Neural progenitor cell (in vitro differentiated cells): ENCODE measurements around the gene BOLA1. TPM values are rescaled to one million over a fixed set of nuclear protein-coding genes. Genes with fewer than 3 reads are reported as not detected.
"Not testable (repeated sequence)": the region's sequence is repeated elsewhere in the genome, so short reads cannot be mapped to it uniquely, and the experiment has no call there.

Experiments used
- DNase-seq: peaks from one replicate; pipeline ENCODE4 v3.0.0-alpha.2; 2016; ENCODE audit warnings: low spot score
- H2AFZ ChIP-seq: fragments of 200-600 bp; sonication (generic); replicated peaks from 2 replicates; pipeline ENCODE4 v1.6.1; 2016; ENCODE audit warnings: antibody characterized with exemption
- H3F3A ChIP-seq: fragments of 200-600 bp; sonication (generic); 2 replicates; pipeline ENCODE4 v1.6.1; 2016; ENCODE audit warnings: antibody characterized with exemption, low read depth
- H3K27ac ChIP-seq: fragments of 200-600 bp; sonication (generic); 2 replicates; pipeline ENCODE4 v1.5.1; 2016; ENCODE audit warnings: mild to moderate bottlenecking
- H3K27me3 ChIP-seq: fragments of 200-600 bp; sonication (generic); 2 replicates; pipeline ENCODE4 v1.6.1; 2016; ENCODE audit warnings: mild to moderate bottlenecking, moderate library complexity
- H3K36me3 ChIP-seq: fragments of 200-600 bp; sonication (generic); 2 replicates; pipeline ENCODE4 v1.5.1; 2016
- H3K4me1 ChIP-seq: fragments of 200-600 bp; sonication (generic); 2 replicates; pipeline ENCODE4 v1.6.1; 2016; ENCODE audit warnings: mixed run types
- H3K4me2 ChIP-seq: fragments of 200-600 bp; sonication (generic); 2 replicates; pipeline ENCODE4 v1.6.1; 2016
- H3K4me3 ChIP-seq: fragments of 200-600 bp; sonication (generic); 2 replicates; pipeline ENCODE4 v1.5.1; 2016
- H3K79me2 ChIP-seq: fragments of 200-600 bp; sonication (generic); 2 replicates; pipeline ENCODE4 v1.6.1; 2016; ENCODE audit warnings: low read depth
- H3K9ac ChIP-seq: fragments of 200-600 bp; sonication (generic); 2 replicates; pipeline ENCODE4 v1.6.1; 2016
- H3K9me3 ChIP-seq: fragments of 200-600 bp; sonication (generic); 2 replicates; pipeline ENCODE4 v1.5.1; 2016; ENCODE audit warnings: low read depth
- H4K20me1 ChIP-seq: fragments of 200-600 bp; sonication (generic); 2 replicates; pipeline ENCODE4 v1.6.1; 2016; ENCODE audit warnings: low read depth
- H3K27ac Mint-ChIP-seq: 3 replicates; pipeline ENCODE4 v1.8.0; 2021; ENCODE audit warnings: mixed read lengths
- H3K27me3 Mint-ChIP-seq: 2 replicates; pipeline ENCODE4 v1.8.0; 2022; ENCODE audit warnings: low read depth, mild to moderate bottlenecking, inconsistent platforms, moderate library complexity, mixed read lengths; ENCODE audit not compliant: insufficient read depth
- H3K36me3 Mint-ChIP-seq: 3 replicates; pipeline ENCODE4 v1.8.0; 2021; ENCODE audit warnings: mixed read lengths
- H3K4me1 Mint-ChIP-seq: 3 replicates; pipeline ENCODE4 v1.8.0; 2021; ENCODE audit warnings: mixed read lengths
- H3K4me3 Mint-ChIP-seq: 3 replicates; pipeline ENCODE4 v1.8.0; 2021; ENCODE audit warnings: mild to moderate bottlenecking, moderate library complexity, mixed read lengths
- H3K9me3 Mint-ChIP-seq: 3 replicates; pipeline ENCODE4 v1.8.0; 2020; ENCODE audit warnings: mixed read lengths
- CTCF ChIP-seq: fragments of 200-600 bp; sonication (generic); IDR thresholded peaks from 2 replicates; pipeline ENCODE4 v1.5.1; 2017; ENCODE audit warnings: antibody characterized with exemption, mild to moderate bottlenecking
- EZH2 ChIP-seq: fragments of 200-600 bp; sonication (generic); IDR thresholded peaks from 2 replicates; pipeline ENCODE4 v1.6.1; 2017; ENCODE audit warnings: antibody characterized with exemption, mild to moderate bottlenecking, moderate library complexity
- EZH2phosphoT487 ChIP-seq: fragments of 200-600 bp; sonication (generic); IDR thresholded peaks from 2 replicates; pipeline ENCODE4 v1.6.1; 2017; ENCODE audit warnings: antibody characterized with exemption
- total RNA-seq: library from RNA; depleted of rRNA; stranded (reverse); fragments of >200 nt; gene quantifications from 2 replicates; pipeline ENCODE4 v1.2.3, GENCODE V29; 2015; ENCODE audit warnings: low replicate concordance

BOLA1 gene
- total RNA-seq, 1 donor from 2014 or later, result 2.4 TPM

- not testable (repeated sequence) for DNase-seq, H3K79me2 ChIP-seq, H3K4me3 ChIP-seq, H3K36me3 Mint-ChIP-seq, H3K9me3 Mint-ChIP-seq, H3K27me3 Mint-ChIP-seq, H3K4me3 Mint-ChIP-seq, H3K4me2 ChIP-seq, H4K20me1 ChIP-seq, H3F3A ChIP-seq, H3K36me3 ChIP-seq, H2AFZ ChIP-seq, H3K27ac Mint-ChIP-seq, H3K9me3 ChIP-seq, H3K9ac ChIP-seq, H3K4me1 Mint-ChIP-seq, H3K27me3 ChIP-seq, H3K4me1 ChIP-seq, H3K27ac ChIP-seq
These were observed 38.5 kb upstream of the BOLA1 start for GRCh38 chr1:149860684-149861496.

DNA sequence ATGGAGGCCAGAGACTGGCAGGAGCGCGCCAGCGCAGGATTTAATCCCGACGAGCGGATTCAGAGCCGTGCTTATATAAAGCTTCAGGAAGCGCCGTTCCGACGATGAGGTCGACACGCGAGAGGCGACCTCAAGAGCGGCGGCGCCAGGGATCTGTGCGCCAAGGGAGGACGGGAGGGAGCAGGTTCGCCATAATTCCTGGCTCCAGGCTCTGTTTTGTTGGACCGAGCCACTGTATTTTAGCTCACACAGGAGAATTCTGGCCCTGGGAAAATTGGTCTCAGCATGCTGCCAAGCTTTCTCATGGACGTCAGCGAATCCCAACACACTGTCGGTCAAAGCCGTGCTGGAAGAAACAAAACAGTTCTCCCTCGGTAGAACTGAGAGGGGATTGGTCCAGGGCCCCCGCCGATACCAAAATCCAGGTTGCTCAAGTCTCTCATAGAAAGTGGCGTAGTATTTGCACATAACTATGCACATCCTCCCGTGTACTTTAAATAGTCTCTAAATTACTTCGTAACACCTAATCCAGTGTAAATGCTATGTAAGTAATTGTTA, 37.8 kb upstream of the BOLA1 start:
- H3K4me1 Mint-ChIP-seq, H3K79me2 ChIP-seq, H3K36me3 Mint-ChIP-seq, H3K9ac ChIP-seq, H3K4me1 ChIP-seq, H3K9me3 Mint-ChIP-seq, H2AFZ ChIP-seq, H3K36me3 ChIP-seq, H3K27ac Mint-ChIP-seq, H3K4me3 ChIP-seq, H3K4me2 ChIP-seq, DNase-seq, H3K27ac ChIP-seq, H3K27me3 Mint-ChIP-seq, H3K4me3 Mint-ChIP-seq, H4K20me1 ChIP-seq, H3K9me3 ChIP-seq, H3F3A ChIP-seq, H3K27me3 ChIP-seq: not testable (repeated sequence)

- H4K20me1 ChIP-seq, H2AFZ ChIP-seq, H3F3A ChIP-seq, H3K4me3 Mint-ChIP-seq, H3K27ac ChIP-seq, H3K79me2 ChIP-seq, H3K4me1 ChIP-seq, H3K36me3 Mint-ChIP-seq, H3K27me3 Mint-ChIP-seq, H3K9me3 ChIP-seq, H3K4me2 ChIP-seq, H3K27me3 ChIP-seq, H3K9ac ChIP-seq, H3K36me3 ChIP-seq, DNase-seq, H3K27ac Mint-ChIP-seq, H3K4me3 ChIP-seq, H3K4me1 Mint-ChIP-seq, H3K9me3 Mint-ChIP-seq: not testable (repeated sequence)
These were observed 32.5 kb upstream of the BOLA1 start for GRCh38 chr1:149866887-149867286.

GRCh38 chr1:149873060-149873459, 26.3 kb upstream of the BOLA1 start:
- not testable (repeated sequence) for H3K27me3 ChIP-seq, H3K4me2 ChIP-seq, H4K20me1 ChIP-seq, H3K4me3 Mint-ChIP-seq, H3K36me3 ChIP-seq, H3K4me1 Mint-ChIP-seq, H3K9ac ChIP-seq, DNase-seq, H3K4me1 ChIP-seq, H3K36me3 Mint-ChIP-seq, H3K9me3 ChIP-seq, H3K4me3 ChIP-seq, H3K79me2 ChIP-seq, H3K27ac Mint-ChIP-seq, H2AFZ ChIP-seq, H3K9me3 Mint-ChIP-seq, H3K27ac ChIP-seq, H3F3A ChIP-seq, H3K27me3 Mint-ChIP-seq

GRCh38 chr1:149877211-149877946, 22.0 kb upstream of the BOLA1 start:
- no peak for DNase-seq
- Histone ChIP-seq H3K4me3 (no peak overlapping the region), H3K27ac (no peak overlapping the region), H3K36me3 (no peaks in the 10 kb centered on the region), H3K9me3 (no peaks in the 10 kb centered on the region), H2AFZ (no peak overlapping the region), H3K9ac (no peak overlapping the region), H3K79me2 (no peaks in the 10 kb centered on the region), H4K20me1 (no peaks in the 10 kb centered on the region), H3K4me1 (no peaks in the 10 kb centered on the region), H3F3A (no peaks in the 10 kb centered on the region), H3K27me3 (no peaks in the 10 kb centered on the region), H3K4me2 (no peak overlapping the region)
- no peaks in the 10 kb centered on the region for H3K36me3 Mint-ChIP-seq
- peaks cover 2% of the 10 kb centered on the region for H3K27me3 Mint-ChIP-seq
- TF ChIP-seq EZH2 (no peak), EZH2phosphoT487 (no peak), CTCF (no peak)
- H3K4me3 Mint-ChIP-seq, result no peak overlapping the region
- H3K27ac Mint-ChIP-seq, result no peak overlapping the region
- H3K4me1 Mint-ChIP-seq, result peaks cover 3% of the 10 kb centered on the region
- H3K9me3 Mint-ChIP-seq, result no peaks in the 10 kb centered on the region
